IMR-90 (cell line): ENCODE measurements around the gene LINGO1. TPM values are rescaled to one million over a fixed set of nuclear protein-coding genes. Genes with fewer than 3 reads are reported as not detected.

Experiments used
- ATAC-seq: fragments of 200-7000 bp; cut with Tn5 transposase; 2 replicates; pipeline ENCODE4 v1.9.1; 2020; ENCODE audit warnings: low read depth, mild to moderate bottlenecking, moderate library complexity
- BruUV-seq: library from RNA; stranded (reverse); fragments of 400-500 nt; replicated peaks from 2 replicates; lab custom pipeline; 2021; lab: Mats Ljungman, UMichigan
- CTCF ChIA-PET: fragments of 300-600 bp; formaldehyde crosslinking; extraction: SDS; loops from one replicate; lab custom pipeline; 2021; ENCODE audit warnings: antibody characterized with exemption; lab: Yijun Ruan, JAX
- POLR2A ChIA-PET: fragments of 300-600 bp; sonication (Branson Sonifier 250); formaldehyde crosslinking; loops from one replicate; lab custom pipeline; 2022; ENCODE audit warnings: antibody characterized with exemption; ENCODE audit not compliant: unreplicated experiment; lab: Charles Lee
- DNase-seq: peaks from one replicate; pipeline ENCODE4 v3.0.0; 2013
- H2AFZ ChIP-seq: replicated peaks from 2 replicates; pipeline ENCODE3; 2013; ENCODE audit warnings: low read length, mild to moderate bottlenecking; ENCODE audit not compliant: poor library complexity
- H2AK5ac ChIP-seq: 2 replicates; pipeline ENCODE4 v1.6.1; 2013; ENCODE audit warnings: low read depth, low read length, inconsistent platforms
- H2AK9ac ChIP-seq: replicated peaks from 2 replicates; pipeline ENCODE3; 2013; ENCODE audit warnings: mild to moderate bottlenecking, low read depth, low read length, moderate library complexity; ENCODE audit not compliant: poor library complexity
- H2BK120ac ChIP-seq: 2 replicates; pipeline ENCODE4 v1.6.1; 2013; ENCODE audit warnings: low read depth, low read length, inconsistent platforms
- H2BK15ac ChIP-seq: 3 replicates; pipeline ENCODE4 v1.6.1; 2013; ENCODE audit warnings: low read depth, low read length, inconsistent platforms
- H2BK20ac ChIP-seq: 2 replicates; pipeline ENCODE4 v1.6.1; 2013; ENCODE audit warnings: low read depth, mild to moderate bottlenecking, inconsistent platforms, low read length, moderate library complexity
- H2BK5ac ChIP-seq: 2 replicates; pipeline ENCODE4 v1.6.1; 2013; ENCODE audit warnings: mild to moderate bottlenecking, low read depth, low read length, inconsistent platforms; ENCODE audit not compliant: poor library complexity, severe bottlenecking
- H3K14ac ChIP-seq: replicated peaks from 2 replicates; pipeline ENCODE4 v1.6.1; 2013; ENCODE audit warnings: low read depth, low read length, inconsistent platforms
- H3K18ac ChIP-seq: 2 replicates; pipeline ENCODE4 v1.6.1; 2013; ENCODE audit warnings: low read depth, low read length, control low read depth
- H3K23ac ChIP-seq: 2 replicates; pipeline ENCODE4 v1.6.1; 2013; ENCODE audit warnings: low read depth, low read length, inconsistent platforms
- H3K27ac ChIP-seq: 2 replicates; pipeline ENCODE4 v1.5.1; 2013; ENCODE audit warnings: mild to moderate bottlenecking, control low read depth, low read length; ENCODE audit not compliant: insufficient read depth
- H3K27me3 ChIP-seq: 2 replicates; pipeline ENCODE4 v1.6.1; 2013; ENCODE audit warnings: low read length; ENCODE audit not compliant: control insufficient read depth, insufficient read depth
- H3K36me3 ChIP-seq: 2 replicates; pipeline ENCODE4 v1.6.1; 2013; ENCODE audit warnings: low read length, mixed read lengths; ENCODE audit not compliant: control insufficient read depth, insufficient read depth
- H3K4ac ChIP-seq: 2 replicates; pipeline ENCODE4 v1.6.1; 2013; ENCODE audit warnings: low read depth, low read length, inconsistent platforms
- H3K4me1 ChIP-seq: 2 replicates; pipeline ENCODE4 v1.6.1; 2013; ENCODE audit warnings: low read length, mixed read lengths; ENCODE audit not compliant: control insufficient read depth, insufficient read depth
- H3K4me2 ChIP-seq: 2 replicates; pipeline ENCODE4 v1.6.1; 2013; ENCODE audit warnings: low read depth, mild to moderate bottlenecking, control low read depth, low read length, moderate library complexity
- H3K4me3 ChIP-seq: 2 replicates; pipeline ENCODE4 v1.5.1; 2013; ENCODE audit warnings: low read depth, mild to moderate bottlenecking, control low read depth, low read length, moderate library complexity; ENCODE audit not compliant: insufficient read depth
- H3K56ac ChIP-seq: 2 replicates; pipeline ENCODE4 v1.6.1; 2013; ENCODE audit warnings: low read length, inconsistent platforms; ENCODE audit not compliant: insufficient read depth; ENCODE audit errors: extremely low read depth
- H3K79me1 ChIP-seq, 2 experiments: 2 replicates each; pipeline ENCODE4 v1.6.1; 2013; ENCODE audit warnings: low read length in 2 of 2, inconsistent platforms in 1 of 2, low read depth in 1 of 2
- H3K9ac ChIP-seq: 2 replicates; pipeline ENCODE4 v1.6.1; 2013; ENCODE audit warnings: low read depth, low read length, control low read depth
- H3K9me1 ChIP-seq: 2 replicates; pipeline ENCODE4 v1.6.1; 2013; ENCODE audit warnings: low read length, inconsistent platforms; ENCODE audit not compliant: insufficient read depth
- H3K9me3 ChIP-seq: 2 replicates; pipeline ENCODE4 v1.6.1; 2013; ENCODE audit warnings: low read length; ENCODE audit not compliant: control insufficient read depth, insufficient read depth
- H4K20me1 ChIP-seq: 2 replicates; pipeline ENCODE4 v1.6.1; 2013; ENCODE audit warnings: low read length, inconsistent platforms; ENCODE audit not compliant: insufficient read depth
- H4K5ac ChIP-seq: 2 replicates; pipeline ENCODE4 v1.6.1; 2013; ENCODE audit warnings: mild to moderate bottlenecking, low read depth, low read length, control low read depth
- H4K8ac ChIP-seq, 2 experiments: 2 replicates each; pipeline ENCODE4 v1.6.1; 2013; ENCODE audit warnings: low read depth in 2 of 2, low read length in 2 of 2, control low read depth in 1 of 2, inconsistent platforms in 1 of 2
- H4K91ac ChIP-seq: 2 replicates; pipeline ENCODE4 v1.6.1; 2013; ENCODE audit warnings: low read depth, low read length, inconsistent platforms; ENCODE audit not compliant: insufficient read depth
- BHLHE40 ChIP-seq: fragments of 150-350 bp; IDR thresholded peaks from 2 replicates; pipeline ENCODE4 v1.6.1; 2016; ENCODE audit warnings: mild to moderate bottlenecking, low read depth, low read length
- CEBPB ChIP-seq: IDR thresholded peaks from 2 replicates; pipeline ENCODE4 v1.6.1; 2012; ENCODE audit warnings: low read depth, low read length, improper control_type of control experiment
- CHD1 ChIP-seq: IDR thresholded peaks from 2 replicates; pipeline ENCODE4 v1.6.1; 2012; ENCODE audit warnings: low read depth, low read length, improper control_type of control experiment
- CTCF ChIP-seq: conservative IDR thresholded peaks from 2 replicates; pipeline ENCODE4 v1.5.1; 2012; ENCODE audit warnings: mild to moderate bottlenecking, low read depth, low read length, improper control_type of control experiment
- ELK1 ChIP-seq: fragments of 150-350 bp; IDR thresholded peaks from 2 replicates; pipeline ENCODE4 v1.6.1; 2016; ENCODE audit warnings: low read depth, mild to moderate bottlenecking, low read length, moderate library complexity, borderline replicate concordance
- FOS ChIP-seq: fragments of 150-350 bp; IDR thresholded peaks from 2 replicates; pipeline ENCODE4 v1.6.1; 2016; ENCODE audit warnings: low read depth, low read length
- MAFK ChIP-seq: IDR thresholded peaks from 2 replicates; pipeline ENCODE4 v1.6.1; 2012; ENCODE audit warnings: low read depth, low read length, improper control_type of control experiment
- MAZ ChIP-seq: IDR thresholded peaks from 2 replicates; pipeline ENCODE4 v1.6.1; 2012; ENCODE audit warnings: low read depth, mild to moderate bottlenecking, low read length, improper control_type of control experiment, moderate library complexity, borderline replicate concordance
- MXI1 ChIP-seq: IDR thresholded peaks from 2 replicates; pipeline ENCODE4 v1.6.1; 2012; ENCODE audit warnings: low read depth, mild to moderate bottlenecking, low read length, moderate library complexity, borderline replicate concordance
- NFE2L2 ChIP-seq: fragments of 150-350 bp; IDR thresholded peaks from 2 replicates; pipeline ENCODE4 v1.6.1; 2016; ENCODE audit warnings: low read depth, mild to moderate bottlenecking, low read length
- POLR2A ChIP-seq: IDR thresholded peaks from 2 replicates; pipeline ENCODE4 v1.6.1; 2012; ENCODE audit warnings: mild to moderate bottlenecking, low read depth, low read length
- RAD21 ChIP-seq: IDR thresholded peaks from 2 replicates; pipeline ENCODE4 v1.6.1; 2012; ENCODE audit warnings: low read length, improper control_type of control experiment
- RCOR1 ChIP-seq: IDR thresholded peaks from 2 replicates; pipeline ENCODE4 v1.6.1; 2012; ENCODE audit warnings: mild to moderate bottlenecking, low read length, improper control_type of control experiment; ENCODE audit not compliant: insufficient replicate concordance
- RFX5 ChIP-seq: IDR thresholded peaks from 2 replicates; pipeline ENCODE4 v1.8.0; 2012; ENCODE audit warnings: low read depth, mild to moderate bottlenecking, low read length, moderate library complexity
- SMC3 ChIP-seq: fragments of 150-350 bp; IDR thresholded peaks from 2 replicates; pipeline ENCODE4 v1.6.1; 2016; ENCODE audit warnings: low read depth, mild to moderate bottlenecking, antibody characterized with exemption, low read length, moderate library complexity
- USF2 ChIP-seq: fragments of 150-350 bp; IDR thresholded peaks from 2 replicates; pipeline ENCODE4 v1.6.1; 2017; ENCODE audit warnings: mild to moderate bottlenecking, antibody characterized with exemption, low read length, low read depth
- WGBS, 2 experiments: methylation state at CpG; one replicate each; pipeline versions ENCODE4 v1.1.5 to v1.1.7; 2013; ENCODE audit warnings: missing lambda C conversion rate in 2 of 2; ENCODE audit not compliant: insufficient read length in 1 of 2; ENCODE audit errors: extremely low coverage in 2 of 2; 5-methylcytosine and 5-hydroxymethylcytosine counted together
- dilution Hi-C: fragments of 300-500 bp; cut with HindIII; formaldehyde crosslinking; loops from one replicate; pipeline ENCODE4 v1.14.3; 2018; ENCODE audit warnings: low sequenced_read_pairs; ENCODE audit not compliant: unreplicated experiment
- in situ Hi-C: fragments of 300-500 bp; cut with MboI; formaldehyde crosslinking; loops from 3 replicates; pipeline ENCODE4 v1.14.3; 2019; ENCODE audit warnings: low sequenced_read_pairs, inconsistent platforms, mixed read lengths
- intact Hi-C: fragments of 100-400 bp; cut with micrococcal nuclease; formaldehyde crosslinking; loops from 2 replicates; pipeline ENCODE4 v1.10.0; 2022
- polyA plus RNA-seq, 3 experiments: library from polyadenylated mRNA; depleted of rRNA; stranded (reverse); fragments of >200 nt; gene quantifications; 2 replicates each; pipeline ENCODE4 v1.2.3, GENCODE V29; 2012; ENCODE audit warnings: low replicate concordance in 1 of 3
- total RNA-seq: library from RNA; depleted of rRNA; stranded (reverse); fragments of >200 nt; gene quantifications from 2 replicates; pipeline ENCODE4 v1.2.3, GENCODE V29; 2012

The LINGO1 gene
- total and polyA plus RNA-seq, 2 of the 4 experiments (the other 2 are of a cell fraction), result 0.05 TPM; not detected in 1

- H4K91ac ChIP-seq, result no peak overlapping the region
Measured at GRCh38 chr15:77681362-77681761, 48.6 kb upstream of the LINGO1 start.

More at GRCh38 chr15:77681362-77681761, 48.6 kb upstream of the LINGO1 start:
- no peak for ATAC-seq
- no peak overlapping the region for H3K27ac ChIP-seq
- H2AK9ac ChIP-seq, result no peak overlapping the region
- H3K56ac ChIP-seq, result no peak overlapping the region
- H3K27me3 ChIP-seq, result peaks cover 40% of the 10 kb centered on the region
- H3K14ac ChIP-seq, result no peak overlapping the region
- no CpG with 5 or more reads among the region's 2 CpGs for WGBS, 2 experiments
- ChIA-PET POLR2A (no interaction called here), CTCF (no interaction called here)
- no peak overlapping the region for H2BK120ac ChIP-seq
- no peak overlapping the region for H3K9ac ChIP-seq
- no peak overlapping the region for H4K8ac ChIP-seq
- no peak overlapping the region for H3K4me3 ChIP-seq
- H3K23ac ChIP-seq, result no peak overlapping the region
- no peak for DNase-seq
- no peaks in the 10 kb centered on the region for H3K9me1 ChIP-seq
- no peak overlapping the region for H4K5ac ChIP-seq
- no peak overlapping the region for H2BK5ac ChIP-seq
- H3K18ac ChIP-seq, result no peak overlapping the region
- dilution Hi-C loops (no loop called here), intact Hi-C loops (no loop called here), in situ Hi-C loops (no loop called here)
- BruUV-seq, result no TSS peak
- H2BK15ac ChIP-seq, result no peak overlapping the region
- H3K9me3 ChIP-seq, result no peaks in the 10 kb centered on the region
- H2AK5ac ChIP-seq, result no peak overlapping the region
- no peaks in the 10 kb centered on the region for H3K4me1 ChIP-seq
- no peaks in the 10 kb centered on the region for H3K79me1 ChIP-seq
- TF ChIP-seq NFE2L2, result no peak
- TF ChIP-seq RFX5, result no peak
- TF ChIP-seq SMC3, result no peak
- TF ChIP-seq FOS, result no peak
- TF ChIP-seq CTCF, result no peak
- TF ChIP-seq ELK1, result no peak
- no peak for TF ChIP-seq MXI1
- no peak for TF ChIP-seq CEBPB
- no peak for TF ChIP-seq RCOR1
- TF ChIP-seq BHLHE40, result no peak
- TF ChIP-seq MAFK, result no peak
- TF ChIP-seq RAD21, result no peak
- TF ChIP-seq POLR2A, result no peak
- no peak for TF ChIP-seq CHD1
- no peak for TF ChIP-seq MAZ
- TF ChIP-seq USF2, result no peak
- H3K36me3 ChIP-seq, result no peaks in the 10 kb centered on the region
- H3K4me2 ChIP-seq, result no peak overlapping the region
- H2AFZ ChIP-seq, result no peak overlapping the region
- H4K20me1 ChIP-seq, result no peaks in the 10 kb centered on the region
- no peak overlapping the region for H2BK20ac ChIP-seq
- H3K4ac ChIP-seq, result no peak overlapping the region
